Body of pancreas (tissue), 4 donors: ENCODE measurements around the gene PPP6R1.

Experiments used
- POLR2A ChIP-seq, 3 donors: fragments of 450-650 bp; IDR thresholded peaks; one replicate each; pipeline ENCODE4 v1.6.1; 2016; ENCODE audit warnings: antibody characterized with exemption in 3 of 3, mild to moderate bottlenecking in 2 of 3
- TF ChIP-seq, protein P1 (sequence below), 7 experiments: fragments of 450-650 bp in 4 of 7; fragments of 200-600 bp in 3 of 7; sonication (generic) in 3 of 7; IDR thresholded peaks; one replicate each; pipeline ENCODE4 v1.5.1; 2016 to 2019; ENCODE audit warnings: antibody characterized with exemption in 7 of 7

DNA sequence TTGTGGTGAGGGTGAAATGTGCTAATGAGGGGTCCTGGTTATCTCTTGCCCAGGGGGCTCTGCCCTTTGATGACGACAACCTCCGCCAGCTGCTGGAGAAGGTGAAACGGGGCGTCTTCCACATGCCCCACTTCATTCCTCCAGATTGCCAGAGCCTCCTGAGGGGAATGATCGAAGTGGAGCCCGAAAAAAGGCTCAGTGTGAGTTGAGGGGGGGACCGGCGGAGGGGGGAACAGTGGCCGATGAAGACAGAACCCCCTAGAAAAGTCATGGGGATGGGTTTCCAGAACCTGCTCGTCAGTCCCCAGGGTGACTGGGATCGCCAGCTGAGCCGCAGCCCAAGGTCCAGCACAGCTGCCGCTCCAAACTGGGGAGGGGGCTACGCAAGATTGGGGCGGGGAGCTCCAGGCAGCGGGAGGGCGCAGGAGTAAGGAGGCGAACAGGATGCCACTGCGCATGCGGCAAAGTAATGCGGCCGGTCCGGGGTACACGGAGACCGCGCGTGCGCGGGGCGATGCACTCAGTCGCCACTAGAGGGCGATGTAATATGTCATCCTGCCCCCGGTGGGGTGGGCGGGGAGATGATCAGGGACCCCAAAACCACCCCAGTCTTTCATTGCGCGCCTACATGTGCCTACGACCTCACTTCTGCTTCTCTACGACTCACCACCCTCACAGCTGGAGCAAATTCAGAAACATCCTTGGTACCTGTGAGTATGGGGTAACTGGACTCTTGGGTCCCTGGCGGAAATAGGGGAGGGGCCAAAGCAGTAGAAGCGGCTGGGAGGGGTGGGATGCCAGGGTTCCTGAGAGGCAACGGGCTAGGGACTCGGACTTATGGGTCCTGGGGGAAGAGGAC lies 42.9 kb upstream of the PPP6R1 start:
- TF ChIP-seq, protein P1, sequence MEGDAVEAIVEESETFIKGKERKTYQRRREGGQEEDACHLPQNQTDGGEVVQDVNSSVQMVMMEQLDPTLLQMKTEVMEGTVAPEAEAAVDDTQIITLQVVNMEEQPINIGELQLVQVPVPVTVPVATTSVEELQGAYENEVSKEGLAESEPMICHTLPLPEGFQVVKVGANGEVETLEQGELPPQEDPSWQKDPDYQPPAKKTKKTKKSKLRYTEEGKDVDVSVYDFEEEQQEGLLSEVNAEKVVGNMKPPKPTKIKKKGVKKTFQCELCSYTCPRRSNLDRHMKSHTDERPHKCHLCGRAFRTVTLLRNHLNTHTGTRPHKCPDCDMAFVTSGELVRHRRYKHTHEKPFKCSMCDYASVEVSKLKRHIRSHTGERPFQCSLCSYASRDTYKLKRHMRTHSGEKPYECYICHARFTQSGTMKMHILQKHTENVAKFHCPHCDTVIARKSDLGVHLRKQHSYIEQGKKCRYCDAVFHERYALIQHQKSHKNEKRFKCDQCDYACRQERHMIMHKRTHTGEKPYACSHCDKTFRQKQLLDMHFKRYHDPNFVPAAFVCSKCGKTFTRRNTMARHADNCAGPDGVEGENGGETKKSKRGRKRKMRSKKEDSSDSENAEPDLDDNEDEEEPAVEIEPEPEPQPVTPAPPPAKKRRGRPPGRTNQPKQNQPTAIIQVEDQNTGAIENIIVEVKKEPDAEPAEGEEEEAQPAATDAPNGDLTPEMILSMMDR (IDR thresholded peaks at IDR 0.05), result peak; percentile 91 to 97 (median 96)
- TF ChIP-seq POLR2A (IDR thresholded peaks at IDR 0.05), result no peak
